GDM1 (cell line): ENCODE measurements around the gene RPAIN.
A peak's percentile ranks its signal among the peaks of the same experiment; 100 is the strongest.
"Not testable (repeated sequence)": the region's sequence is repeated elsewhere in the genome, so short reads cannot be mapped to it uniquely, and the experiment has no call there.

Source experiments
- DNase-seq: peaks from one replicate; lab custom pipeline; 2025; lab: John Stamatoyannopoulos, UW

RPAIN gene

GRCh38 chr17:5429191-5429887, 9.4 kb downstream of the RPAIN start:
- no peak for DNase-seq

- no peak for DNase-seq
Measured at GRCh38 chr17:5430413-5430999, 10.5 kb downstream of the RPAIN start.

- not testable (repeated sequence) for DNase-seq
Measured at GRCh38 chr17:5431234-5431633, 11.3 kb downstream of the RPAIN start.

- DNase-seq, result no peak
Measured at GRCh38 chr17:5431949-5432556, 12.1 kb downstream of the RPAIN start.

GRCh38 chr17:5434984-5435383, 15.0 kb downstream of the RPAIN start:
- no peak for DNase-seq

- not testable (repeated sequence) for DNase-seq
Measured at GRCh38 chr17:5435781-5436315, 15.9 kb downstream of the RPAIN start.

GRCh38 chr17:5437721-5438317, 17.8 kb downstream of the RPAIN start:
- DNase-seq, result no peak

- peak; percentile 89 for DNase-seq
Measured at GRCh38 chr17:5438716-5439445, 18.9 kb downstream of the RPAIN start, which contains the start of gene C1QBP. Gene C1QBP, minus strand, starts transcription at chr17:5439155. Its CDS starts 82 bp downstream, at chr17:5439073.

- DNase-seq, result no peak
Measured at GRCh38 chr17:5439446-5439764, 19.4 kb downstream of the RPAIN start.

GRCh38 chr17:5443728-5444127, 23.7 kb downstream of the RPAIN start:
- no peak for DNase-seq

- DNase-seq, result no peak
Measured at GRCh38 chr17:5444209-5444608, 24.2 kb downstream of the RPAIN start.

GRCh38 chr17:5446786-5447185, 26.8 kb downstream of the RPAIN start:
- DNase-seq, result no peak

GRCh38 chr17:5464717-5465507, 44.9 kb downstream of the RPAIN start:
- no peak for DNase-seq

GRCh38 chr17:5466295-5466694, 46.3 kb downstream of the RPAIN start:
- no peak for DNase-seq

- DNase-seq, result no peak
Measured at GRCh38 chr17:5467416-5467815, 47.4 kb downstream of the RPAIN start.

GRCh38 chr17:5468075-5468473, 48.1 kb downstream of the RPAIN start:
- no peak for DNase-seq

- no peak for DNase-seq
Measured at GRCh38 chr17:5472511-5472910, 52.5 kb downstream of the RPAIN start.

- DNase-seq, result no peak
Measured at GRCh38 chr17:5473906-5474305, 53.9 kb downstream of the RPAIN start.

- DNase-seq, result no peak
Measured at GRCh38 chr17:5478992-5479391, 59.0 kb downstream of the RPAIN start.

- no peak for DNase-seq
Measured at GRCh38 chr17:5480962-5481361, 61.0 kb downstream of the RPAIN start.

GRCh38 chr17:5481451-5481850, 61.5 kb downstream of the RPAIN start:
- no peak for DNase-seq
